Spleen (tissue), 11 donors: Measurements from ENCODE around the gene SERPINE1. TPM values are rescaled to one million over a fixed set of nuclear protein-coding genes. Genes with fewer than 3 reads are reported as not detected.

Experiments used
- DNase-seq: peaks from one replicate; pipeline ENCODE4 v3.0.0-alpha.2; 2020
- H3K27ac ChIP-seq, 8 donors: fragments of 200-600 bp; sonication (generic) in 7 of 8; 1 replicate in 4 of 8; 2 replicates in 4 of 8; pipeline versions ENCODE4 v1.5.0 to v1.8.0; 2016 to 2021; ENCODE audit warnings: inconsistent platforms in 4 of 8, mild to moderate bottlenecking in 4 of 8, moderate library complexity in 1 of 8
- H3K27me3 ChIP-seq, 7 donors: fragments of 200-600 bp; sonication (generic) in 6 of 7; replicated peaks in 1 of 7; 1 replicate in 4 of 7; 2 replicates in 3 of 7; pipeline versions ENCODE4 v1.5.0 to v1.8.0; 2016 to 2021; ENCODE audit warnings: inconsistent platforms in 3 of 7, mild to moderate bottlenecking in 1 of 7
- H3K36me3 ChIP-seq, 6 donors: fragments of 200-600 bp; sonication (generic) in 5 of 6; 1 replicate in 4 of 6; 2 replicates in 2 of 6; pipeline versions ENCODE4 v1.5.0 to v1.8.0; 2016 to 2021; ENCODE audit warnings: inconsistent platforms in 2 of 6
- H3K4me1 ChIP-seq, 6 donors: fragments of 200-600 bp; sonication (generic) in 5 of 6; 1 replicate in 3 of 6; 2 replicates in 3 of 6; pipeline versions ENCODE4 v1.5.0 to v1.8.0; 2016 to 2021; ENCODE audit warnings: inconsistent platforms in 3 of 6
- H3K4me3 ChIP-seq, 8 donors: fragments of 200-600 bp; sonication (generic) in 7 of 8; 1 replicate in 4 of 8; 2 replicates in 4 of 8; pipeline versions ENCODE4 v1.5.0 to v1.8.0; 2016 to 2021; ENCODE audit warnings: inconsistent platforms in 4 of 8, mild to moderate bottlenecking in 4 of 8, moderate library complexity in 2 of 8
- H3K9me3 ChIP-seq, 8 donors: fragments of 200-600 bp; sonication (generic) in 7 of 8; 1 replicate in 4 of 8; 2 replicates in 4 of 8; pipeline versions ENCODE4 v1.5.0 to v1.8.0; 2016 to 2021; ENCODE audit warnings: inconsistent platforms in 4 of 8
- POLR2A ChIP-seq, 3 donors: fragments of 450-650 bp; IDR thresholded peaks; one replicate each; pipeline ENCODE4 v1.5.1; 2017; ENCODE audit warnings: antibody characterized with exemption in 3 of 3, mild to moderate bottlenecking in 1 of 3
- POLR2AphosphoS5 ChIP-seq, 3 donors: sonication (generic); formaldehyde crosslinking; IDR thresholded peaks; one replicate each; pipeline ENCODE4 v1.5.1; 2017; ENCODE audit warnings: antibody characterized with exemption in 3 of 3
- WGBS, 5 donors: extraction: QIAGEN DNeasy Blood & Tissue Kit in 3 of 5; methylation state at CpG; one replicate each; pipeline versions ENCODE4 v1.1.5 to v1.1.7; 2013 to 2018; 5-methylcytosine and 5-hydroxymethylcytosine counted together
- intact Hi-C: fragments of 100-400 bp; cut with DNase I; formaldehyde crosslinking; loops from one replicate; pipeline ENCODE4 v1.15.0; 2023; ENCODE audit warnings: low total_unique reads
- polyA plus RNA-seq, 3 donors: library from polyadenylated mRNA; stranded (reverse); fragments of 200-250 nt; gene quantifications; one replicate each; pipeline ENCODE4 v1.2.1, GENCODE V29; 2013
- total RNA-seq, 7 donors: library from RNA; depleted of rRNA in 3 of 7; stranded (reverse); fragments of >200 nt in 3 of 7; fragmentation: NEBNext Ultra II Directional in 4 of 7; extraction: Animal tissue kit (Norgen Biotek cat#: 25700) in 4 of 7; gene quantifications; one replicate each; pipeline versions ENCODE4 v1.1.0 to v1.2.1, GENCODE V29; 2016 to 2021
- TF ChIP-seq, protein P1 (sequence below), 11 experiments: fragments of 200-600 bp in 7 of 11; fragments of 450-650 bp in 4 of 11; sonication (generic) in 4 of 11; IDR thresholded peaks in 8 of 11; conservative IDR thresholded peaks in 3 of 11; 1 replicate in 7 of 11; 2 replicates in 4 of 11; pipeline versions ENCODE4 v1.4.0 to v1.8.0; 2016 to 2021; ENCODE audit warnings: antibody characterized with exemption in 11 of 11, inconsistent platforms in 4 of 11, mild to moderate bottlenecking in 1 of 11
- donor health status: healthy with polysubstance abuse.
- donor health status: DM: no; HTN: no; CAD: no; lungs with moderate emphysema.
- donor health status: DM: no; HTN: no; CAD: no.
- donor health status: Bipolar disorder and iron deficiency.
- donor health status: healthy.
- donor health status: DM: no; HTN: no; CAD: no.
- donor health status: DM: yes; HTN: yes; CAD: no.

The SERPINE1 gene
- total and polyA plus RNA-seq, 10 donors = 2.2 to 46.4 (median 4.7) TPM

GRCh38 chr7:101159696-101160674 lies 33.1 kb downstream of the SERPINE1 start:
- TF ChIP-seq POLR2A (IDR thresholded peaks at IDR 0.05) (no peak), POLR2AphosphoS5 (IDR thresholded peaks at IDR 0.05) (no peak)
- TF ChIP-seq, protein P1, sequence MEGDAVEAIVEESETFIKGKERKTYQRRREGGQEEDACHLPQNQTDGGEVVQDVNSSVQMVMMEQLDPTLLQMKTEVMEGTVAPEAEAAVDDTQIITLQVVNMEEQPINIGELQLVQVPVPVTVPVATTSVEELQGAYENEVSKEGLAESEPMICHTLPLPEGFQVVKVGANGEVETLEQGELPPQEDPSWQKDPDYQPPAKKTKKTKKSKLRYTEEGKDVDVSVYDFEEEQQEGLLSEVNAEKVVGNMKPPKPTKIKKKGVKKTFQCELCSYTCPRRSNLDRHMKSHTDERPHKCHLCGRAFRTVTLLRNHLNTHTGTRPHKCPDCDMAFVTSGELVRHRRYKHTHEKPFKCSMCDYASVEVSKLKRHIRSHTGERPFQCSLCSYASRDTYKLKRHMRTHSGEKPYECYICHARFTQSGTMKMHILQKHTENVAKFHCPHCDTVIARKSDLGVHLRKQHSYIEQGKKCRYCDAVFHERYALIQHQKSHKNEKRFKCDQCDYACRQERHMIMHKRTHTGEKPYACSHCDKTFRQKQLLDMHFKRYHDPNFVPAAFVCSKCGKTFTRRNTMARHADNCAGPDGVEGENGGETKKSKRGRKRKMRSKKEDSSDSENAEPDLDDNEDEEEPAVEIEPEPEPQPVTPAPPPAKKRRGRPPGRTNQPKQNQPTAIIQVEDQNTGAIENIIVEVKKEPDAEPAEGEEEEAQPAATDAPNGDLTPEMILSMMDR (IDR thresholded peaks at IDR 0.05 in 8 of 11, conservative IDR thresholded peaks at IDR 0.05 in 3 of 11) = no peak
- intact Hi-C loops = no loop called here
- H3K4me1 ChIP-seq = peaks cover 22 to 47% (median 37%) of the 10 kb centered on the region in 6 donors
- WGBS, 5 donors = 82 to 93% (median 85%) methylated on average over 28 to 31 of the region's 31 CpGs
- no peak for DNase-seq
- peaks cover 0 to 34% (median 29%) of the 10 kb centered on the region in 7 donors for H3K27me3 ChIP-seq
- no peaks in the 10 kb centered on the region for H3K9me3 ChIP-seq
- H3K36me3 ChIP-seq = peaks cover 0 to 47% (median 17%) of the 10 kb centered on the region in 6 donors
- peak overlapping the region in 2 of 8 donors; percentile 11 to 36 for H3K27ac ChIP-seq
- H3K4me3 ChIP-seq = no peak overlapping the region

GRCh38 chr7:101160910-101161309 lies 34.0 kb downstream of the SERPINE1 start:
- Histone ChIP-seq H3K4me1 (peaks cover 26 to 48% (median 39%) of the 10 kb centered on the region in 6 donors), H3K27me3 (peaks cover 0 to 43% (median 38%) of the 10 kb centered on the region in 7 donors), H3K27ac (peak overlapping the region in 2 of 8 donors; percentile 11 to 14), H3K9me3 (peaks cover 0 to 6% (median 0%) of the 10 kb centered on the region in 8 donors), H3K36me3 (peaks cover 0 to 47% (median 17%) of the 10 kb centered on the region in 6 donors), H3K4me3 (no peak overlapping the region)
- intact Hi-C loops = no loop called here
- DNase-seq = no peak
- TF ChIP-seq POLR2AphosphoS5 (IDR thresholded peaks at IDR 0.05) (no peak), POLR2A (IDR thresholded peaks at IDR 0.05) (no peak)
- TF ChIP-seq, protein P1 (IDR thresholded peaks at IDR 0.05 in 8 of 11, conservative IDR thresholded peaks at IDR 0.05 in 3 of 11) = no peak

DNA sequence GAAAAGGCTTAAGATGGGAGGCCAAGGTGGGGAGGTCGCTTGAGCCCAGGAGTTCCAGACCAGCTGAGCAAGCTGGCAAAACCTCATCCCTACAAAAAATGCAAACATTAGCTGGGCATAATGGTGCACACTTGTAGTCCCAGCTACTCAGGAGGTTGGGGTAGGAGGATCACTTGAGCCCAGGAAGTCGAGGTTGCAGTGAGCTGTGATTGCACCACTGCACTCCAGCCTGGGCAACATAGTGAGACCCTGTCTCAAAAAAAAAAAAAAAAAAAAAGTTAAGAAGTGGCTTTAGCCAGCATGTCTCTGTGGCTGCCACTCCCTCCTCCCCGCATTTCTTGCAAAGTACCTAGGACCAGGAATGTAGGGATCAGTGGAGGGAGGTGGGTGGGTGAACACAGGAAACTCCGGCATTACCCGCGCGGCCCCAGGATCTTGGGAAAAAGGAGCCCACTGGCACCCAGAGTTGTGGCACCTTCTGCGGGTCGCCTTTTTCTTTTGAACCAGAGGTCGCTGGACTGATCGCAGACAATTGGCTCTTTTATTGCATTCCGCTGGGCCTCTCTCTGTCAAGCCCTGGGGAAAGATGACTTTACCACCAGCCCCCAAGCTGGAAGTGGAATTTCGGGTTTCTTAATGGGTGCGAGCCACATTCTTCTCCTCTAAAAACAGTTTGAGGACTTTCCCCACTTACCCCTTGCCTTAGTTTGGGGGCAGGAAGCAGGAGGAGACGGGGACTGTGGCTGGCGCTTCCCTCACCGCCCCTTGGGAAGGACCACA lies 35.0 kb downstream of the SERPINE1 start:
- TF ChIP-seq POLR2A (IDR thresholded peaks at IDR 0.05) = no peak
- TF ChIP-seq, protein P1 (IDR thresholded peaks at IDR 0.05 in 8 of 11, conservative IDR thresholded peaks at IDR 0.05 in 3 of 11) = no peak
- TF ChIP-seq POLR2AphosphoS5 (IDR thresholded peaks at IDR 0.05) = no peak
- no peak overlapping the region for H3K27ac ChIP-seq
- no peak for DNase-seq
- peaks cover 0 to 43% (median 17%) of the 10 kb centered on the region in 6 donors for H3K36me3 ChIP-seq
- peaks cover 0 to 6% (median 0%) of the 10 kb centered on the region in 8 donors for H3K9me3 ChIP-seq
- peaks cover 29 to 51% (median 43%) of the 10 kb centered on the region in 6 donors for H3K4me1 ChIP-seq
- intact Hi-C loops = no loop called here
- WGBS, 5 donors = 72 to 82% (median 79%) methylated on average over 17 of the region's 17 CpGs
- peaks cover 0 to 53% (median 48%) of the 10 kb centered on the region in 7 donors for H3K27me3 ChIP-seq
- peak overlapping the region in 3 of 8 donors; percentile 52 to 75 (median 55) for H3K4me3 ChIP-seq
